ENCODE data around the gene KANSL1.

DNA sequence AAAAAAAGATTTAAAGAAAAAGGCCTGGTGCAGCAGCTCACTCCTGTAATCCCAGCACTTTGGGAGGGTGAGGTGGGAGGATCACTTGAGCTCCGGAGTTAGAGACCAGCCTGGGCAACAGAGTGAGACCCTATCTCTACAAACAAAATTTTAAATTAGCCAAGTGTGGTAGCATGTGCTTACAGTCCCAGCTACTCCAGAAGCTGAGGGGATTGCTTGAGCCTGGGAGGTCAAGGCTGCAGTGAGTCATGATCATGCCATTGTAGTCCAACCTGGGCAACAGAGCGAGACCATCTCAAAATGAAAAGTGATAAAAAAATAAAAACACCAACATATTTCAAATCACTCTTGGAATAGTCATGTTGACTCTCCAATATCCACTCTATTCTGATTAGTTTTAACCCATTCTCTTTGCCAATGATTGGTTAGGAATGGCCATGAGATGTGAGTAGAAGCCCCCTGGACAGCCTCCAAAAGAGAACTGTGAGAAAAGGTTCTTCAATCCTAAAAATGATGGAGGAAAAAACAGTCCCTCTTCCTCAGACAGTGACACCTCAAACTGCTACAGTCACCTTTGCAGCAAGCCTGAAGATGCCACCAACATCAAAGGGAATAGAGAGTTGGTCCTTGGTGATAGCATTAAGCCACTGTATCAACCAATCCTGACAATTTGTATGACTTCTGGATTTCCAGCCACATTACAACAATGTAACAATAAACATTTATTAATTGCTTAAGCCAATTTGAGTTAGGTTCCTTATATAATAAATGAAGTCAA, 2.9 kb upstream of the KANSL1 start:
- no peak for TF ChIP-seq EZH2 (IDR thresholded peaks at IDR 0.05; ENCODE audit: insufficient read depth, low read length)
- no peak for TF ChIP-seq CTCF (IDR thresholded peaks at IDR 0.05; ENCODE audit: insufficient read depth, low read depth, low read length)
